Endometrial microvascular endothelial cells (primary cell): ENCODE measurements around the gene SPOCK2. TPM values are rescaled to one million over a fixed set of nuclear protein-coding genes. Genes with fewer than 3 reads are reported as not detected.
"Not testable (repeated sequence)": the region's sequence is repeated elsewhere in the genome, so short reads cannot be mapped to it uniquely, and the experiment has no call there.

Experiments
- in situ Hi-C: cut with HindIII; loops from 2 replicates; pipeline ENCODE4 v1.10.0; 2017; ENCODE audit warnings: low sequenced_read_pairs, low pct_unique_long_range_greater_than_20kb; ENCODE audit errors: inconsistent ontology term
- total RNA-seq: library from RNA; depleted of rRNA; stranded (reverse); fragments of >200 nt; gene quantifications from one replicate; pipeline ENCODE4 v1.2.3, GENCODE V29; 2015; ENCODE audit errors: inconsistent ontology term

Gene SPOCK2
- total RNA-seq, 1 donor from 2014 or later: 7.1 TPM

- in situ Hi-C loops: no loop called here
Observed at GRCh38 chr10:72109636-72110157, 21.3 kb upstream of the SPOCK2 start.

- in situ Hi-C loops: no loop called here
Observed at GRCh38 chr10:72108830-72109635, 20.7 kb upstream of the SPOCK2 start.

GRCh38 chr10:72108004-72108370 lies 19.6 kb upstream of the SPOCK2 start:
- in situ Hi-C loops: not testable (repeated sequence)

DNA sequence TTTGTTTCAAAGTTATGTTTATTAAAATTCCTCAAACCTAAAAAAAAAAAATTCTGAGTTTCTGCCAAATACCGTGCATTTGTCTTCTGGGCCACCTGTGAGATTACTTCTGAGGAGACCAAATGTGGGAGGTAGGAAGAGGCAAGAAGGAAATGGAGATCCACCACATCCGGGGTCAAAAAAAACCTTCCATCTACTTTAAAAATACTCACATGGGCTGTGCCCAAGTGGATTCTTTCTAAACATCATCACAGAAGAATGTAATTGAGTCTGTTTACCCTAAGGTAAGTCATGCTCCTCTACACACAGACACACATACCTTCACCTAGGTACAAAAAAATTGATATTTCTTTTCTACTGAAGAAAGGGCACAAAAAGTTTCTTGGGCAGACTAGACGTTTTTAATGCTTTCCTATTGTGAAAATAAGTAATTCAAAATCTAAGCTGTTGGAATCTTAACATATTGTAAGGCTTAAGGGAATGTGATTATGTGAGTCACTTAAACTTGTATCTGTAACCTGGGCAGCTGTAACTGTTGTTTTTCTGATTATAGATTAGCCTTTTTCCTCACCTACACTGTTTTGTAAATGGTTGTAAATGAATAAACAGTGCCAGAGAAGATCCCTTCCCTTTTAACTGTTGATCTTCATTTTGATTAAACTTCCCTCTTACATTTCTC lies 19.1 kb upstream of the SPOCK2 start:
- in situ Hi-C loops: no loop called here

- in situ Hi-C loops: no loop called here
Observed at GRCh38 chr10:72106896-72107295, 18.5 kb upstream of the SPOCK2 start.

DNA sequence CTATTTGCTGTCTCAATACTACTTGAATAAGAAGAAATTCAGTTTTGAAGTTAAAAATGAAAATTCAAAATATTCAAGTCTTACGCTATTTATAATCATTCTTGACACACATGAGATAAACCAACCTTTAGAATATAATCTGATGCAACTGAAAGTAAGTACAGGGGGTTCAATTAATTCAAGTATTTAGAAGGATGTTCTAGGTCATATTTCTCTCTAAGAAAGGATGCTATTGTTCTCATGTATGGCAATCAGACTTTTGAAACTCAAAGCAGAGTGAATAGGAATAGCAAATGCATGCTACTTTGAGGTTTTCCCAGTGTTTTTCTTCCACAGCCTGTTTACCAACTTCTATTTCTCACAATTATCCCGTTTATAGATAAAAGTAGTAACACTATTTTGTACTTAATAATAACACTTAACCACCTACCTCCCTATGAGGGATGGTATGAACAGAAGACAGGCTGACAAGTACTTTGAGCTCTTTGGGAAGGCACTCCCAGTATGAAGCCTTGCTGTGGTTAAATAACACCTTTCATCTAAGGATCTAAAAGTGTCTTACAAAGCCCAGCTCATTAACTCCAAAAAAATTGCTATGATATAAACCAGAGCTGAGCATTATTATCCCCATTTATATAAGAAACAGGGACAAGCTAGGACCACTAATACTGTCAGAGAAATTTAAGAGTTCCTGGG lies 18.0 kb upstream of the SPOCK2 start:
- in situ Hi-C loops: no loop called here

GRCh38 chr10:72105710-72106109 lies 17.4 kb upstream of the SPOCK2 start:
- in situ Hi-C loops: no loop called here

DNA sequence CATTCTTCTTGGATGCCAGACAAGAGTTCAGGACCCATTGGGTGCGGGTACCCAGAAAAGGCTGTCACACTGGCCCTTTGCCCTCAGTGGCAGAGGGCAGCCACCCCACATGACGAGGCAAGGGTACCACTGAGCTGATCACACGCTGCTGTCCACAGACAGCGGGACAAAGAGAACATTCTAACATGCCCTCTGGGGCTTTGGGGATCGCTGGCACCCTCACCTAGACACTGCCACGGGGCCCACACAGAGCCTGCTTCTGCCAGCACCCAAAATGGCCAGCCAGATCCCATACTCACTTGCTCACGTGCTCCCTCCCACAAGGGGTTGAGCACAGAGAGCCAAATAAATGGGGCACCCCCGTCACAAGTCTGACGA lies 16.7 kb upstream of the SPOCK2 start:
- in situ Hi-C loops: no loop called here

DNA sequence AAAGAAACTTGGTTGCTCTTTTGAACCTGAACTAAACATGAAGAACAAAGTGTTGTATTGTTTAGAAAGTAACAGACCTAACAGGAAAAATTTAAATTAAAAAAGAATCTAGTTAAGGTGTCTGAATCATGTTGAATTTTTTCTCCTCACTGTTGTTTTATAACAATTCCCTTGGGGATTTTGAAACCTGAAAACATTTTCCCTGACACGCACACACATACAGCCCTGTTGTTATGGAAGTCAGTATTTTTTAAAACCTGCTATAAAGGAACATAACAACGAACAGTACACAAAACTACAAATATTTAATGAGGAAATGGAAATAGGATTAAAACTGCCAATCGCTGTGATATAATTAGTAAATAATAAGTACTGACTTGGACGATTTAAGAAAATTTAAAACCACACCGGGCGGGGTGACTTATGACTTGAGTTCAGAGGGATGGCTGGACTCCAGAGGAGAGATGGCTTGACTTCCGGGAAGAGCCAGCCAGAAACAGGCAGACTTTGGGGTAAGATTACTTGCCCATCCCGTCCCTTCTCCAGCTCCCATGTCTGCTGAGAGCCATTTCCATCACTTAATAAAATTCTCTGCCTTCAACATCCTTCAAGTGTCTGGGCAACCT lies 16.2 kb upstream of the SPOCK2 start:
- in situ Hi-C loops: no loop called here

DNA sequence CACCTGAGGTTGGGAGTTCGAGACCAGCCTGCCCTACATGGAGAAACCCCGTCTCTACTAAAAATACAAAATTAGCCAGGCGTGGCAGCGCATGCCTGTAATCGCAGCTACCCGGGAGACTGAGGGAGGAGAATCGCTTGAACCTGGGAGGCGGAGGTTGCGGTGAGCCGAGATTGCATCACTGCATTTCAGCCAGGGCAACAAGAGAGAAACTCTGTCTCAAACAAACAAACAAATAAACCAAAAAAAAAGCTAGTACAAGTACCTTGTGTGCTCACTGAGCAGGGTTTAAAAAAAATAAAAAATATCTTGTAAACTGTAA lies 11.2 kb upstream of the SPOCK2 start:
- in situ Hi-C loops: no loop called here

DNA sequence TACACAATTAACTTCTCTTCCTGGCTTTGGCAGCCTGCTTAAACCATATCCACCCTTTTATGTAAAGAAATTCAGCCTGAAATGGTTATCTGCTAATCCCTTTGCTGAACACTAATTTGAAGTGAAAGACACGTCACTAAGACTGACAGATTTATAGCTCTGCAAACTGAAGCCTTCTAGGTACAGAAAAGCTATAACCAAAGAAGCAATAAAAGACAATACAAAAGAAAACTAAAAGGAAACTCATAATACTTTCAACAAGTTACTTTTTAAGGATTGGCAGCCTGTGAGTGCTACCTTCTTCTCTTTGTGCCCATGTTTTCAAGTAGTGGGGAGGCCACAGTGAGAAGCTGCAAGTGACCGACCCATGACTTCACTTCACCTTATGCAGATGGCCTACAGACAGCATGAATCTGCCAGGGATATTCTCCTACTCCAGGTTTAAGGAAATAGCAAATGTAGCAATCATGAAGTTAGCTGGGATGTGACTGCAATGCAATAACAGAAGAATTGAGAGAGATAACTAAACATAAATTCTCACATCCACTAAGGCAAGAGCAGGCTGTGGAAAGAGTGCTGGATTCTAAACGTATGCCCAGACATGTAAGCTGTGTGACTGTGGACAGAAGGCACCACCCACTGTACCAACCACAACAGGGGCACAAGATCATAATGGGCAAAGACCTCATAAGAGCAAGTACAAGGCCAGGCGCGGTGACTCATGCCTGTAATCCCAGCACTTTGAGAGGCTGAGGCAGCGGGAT lies 10.7 kb upstream of the SPOCK2 start:
- in situ Hi-C loops: no loop called here

DNA sequence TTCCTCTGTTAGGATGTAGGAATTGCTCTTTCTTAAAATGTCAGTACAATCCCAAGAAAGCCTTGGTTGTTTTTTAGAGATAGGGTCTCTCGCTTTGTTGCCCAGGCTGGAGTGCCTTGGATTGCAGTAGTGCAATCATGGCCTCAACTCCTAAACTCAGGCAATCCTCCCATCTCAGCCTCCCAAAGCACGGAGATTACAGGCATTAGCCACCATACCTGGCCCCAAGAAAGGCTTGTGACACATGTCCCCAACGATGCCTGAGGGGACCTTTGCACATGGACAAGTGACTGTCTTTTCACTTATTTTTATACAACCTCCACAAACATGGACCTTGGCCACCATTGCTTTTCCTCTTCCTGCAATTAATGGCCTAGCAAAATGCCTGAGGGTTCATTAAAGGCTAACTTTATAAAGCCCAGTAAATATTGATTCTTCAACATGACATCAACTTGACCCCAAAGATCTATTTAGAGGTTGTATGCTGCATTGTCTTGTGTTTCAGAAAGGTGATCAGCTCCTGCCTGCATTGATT lies 10.0 kb upstream of the SPOCK2 start:
- in situ Hi-C loops: no loop called here

GRCh38 chr10:72097448-72098300 lies 9.3 kb upstream of the SPOCK2 start:
- in situ Hi-C loops: no loop called here

- in situ Hi-C loops: no loop called here
Observed at GRCh38 chr10:72096115-72097000, 8.0 kb upstream of the SPOCK2 start.

DNA sequence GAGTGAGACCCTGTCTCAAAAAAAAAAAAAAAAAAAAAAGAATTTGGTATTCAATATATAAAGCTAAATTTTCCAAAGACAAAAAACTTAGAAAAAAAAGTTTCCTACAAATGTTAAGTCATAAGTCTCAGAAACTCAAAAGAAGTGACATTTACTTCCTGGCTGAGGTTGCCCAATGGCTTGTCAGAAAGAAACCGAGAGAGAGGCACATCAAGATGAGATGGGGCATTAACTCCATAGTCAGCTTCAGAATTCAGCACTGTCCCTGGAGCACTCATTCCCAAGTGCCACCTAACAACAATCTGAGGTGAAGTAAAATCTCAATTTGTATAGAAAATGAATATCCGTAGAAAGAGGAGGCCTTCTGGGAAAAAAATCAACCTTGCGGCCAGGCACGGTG lies 6.8 kb upstream of the SPOCK2 start:
- in situ Hi-C loops: no loop called here

- in situ Hi-C loops: no loop called here
Observed at GRCh38 chr10:72094574-72094973, 6.2 kb upstream of the SPOCK2 start.

DNA sequence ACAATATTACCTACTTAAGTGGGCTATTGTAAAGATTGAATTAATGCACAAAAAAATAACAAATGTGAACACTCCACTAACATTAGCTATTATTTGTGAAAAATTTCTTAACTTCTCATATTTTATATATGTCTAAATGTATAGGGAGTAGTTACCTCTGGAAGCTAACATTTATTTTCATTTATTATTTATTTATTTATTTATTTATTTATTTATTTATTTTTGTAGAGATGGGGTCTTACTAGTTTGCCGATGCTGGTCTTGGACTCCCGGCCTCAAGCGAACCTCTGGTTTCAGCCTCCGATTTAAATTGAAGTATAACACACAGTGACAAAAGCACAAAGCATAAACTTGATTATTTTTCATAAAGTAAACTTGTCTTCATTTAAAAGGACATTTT lies 5.1 kb upstream of the SPOCK2 start:
- in situ Hi-C loops: no loop called here
